GM19467 (cell line): Measurements from ENCODE around the gene CENPM.

ENCODE experiments used
- ATAC-seq: cut with Tn5 transposase; IDR thresholded peaks from one replicate; pipeline ENCODE4 v1.9.1; 2021; ENCODE audit warnings: mild to moderate bottlenecking, moderate library complexity; ENCODE audit not compliant: unreplicated experiment

CENPM gene

GRCh38 chr22:41915035-41915785 lies 31.7 kb downstream of the CENPM start, which contains the start of gene SHISA8:
SHISA8 (minus strand) TSS chr22:41915074; CDS start chr22:41914667, 407 bp downstream.
- ATAC-seq = no peak

DNA sequence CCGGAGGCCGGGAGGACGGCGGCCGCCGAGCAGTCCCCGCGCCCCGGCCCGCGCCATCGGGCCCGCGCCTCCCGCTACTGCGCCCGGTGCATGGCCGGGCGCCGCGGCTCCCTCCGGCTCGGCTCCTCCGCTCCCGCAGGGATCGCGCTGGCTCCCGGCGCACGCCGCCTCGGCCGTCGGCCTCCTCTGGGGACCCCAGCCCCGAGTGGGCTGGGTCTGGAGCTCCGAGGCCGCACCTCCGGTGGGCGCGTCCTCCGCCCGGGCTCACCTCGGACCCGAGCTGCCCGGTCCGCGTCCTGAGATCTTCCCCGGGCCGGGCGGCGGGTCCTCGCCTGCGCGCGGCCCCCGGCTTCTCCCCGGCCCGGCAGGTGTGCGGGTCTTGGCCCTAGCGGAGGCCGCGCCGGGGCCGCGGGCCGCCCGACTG lies 32.3 kb downstream of the CENPM start:
- no peak for ATAC-seq

- no peak for ATAC-seq
Measured at GRCh38 chr22:41913842-41914534, 33.0 kb downstream of the CENPM start.

DNA sequence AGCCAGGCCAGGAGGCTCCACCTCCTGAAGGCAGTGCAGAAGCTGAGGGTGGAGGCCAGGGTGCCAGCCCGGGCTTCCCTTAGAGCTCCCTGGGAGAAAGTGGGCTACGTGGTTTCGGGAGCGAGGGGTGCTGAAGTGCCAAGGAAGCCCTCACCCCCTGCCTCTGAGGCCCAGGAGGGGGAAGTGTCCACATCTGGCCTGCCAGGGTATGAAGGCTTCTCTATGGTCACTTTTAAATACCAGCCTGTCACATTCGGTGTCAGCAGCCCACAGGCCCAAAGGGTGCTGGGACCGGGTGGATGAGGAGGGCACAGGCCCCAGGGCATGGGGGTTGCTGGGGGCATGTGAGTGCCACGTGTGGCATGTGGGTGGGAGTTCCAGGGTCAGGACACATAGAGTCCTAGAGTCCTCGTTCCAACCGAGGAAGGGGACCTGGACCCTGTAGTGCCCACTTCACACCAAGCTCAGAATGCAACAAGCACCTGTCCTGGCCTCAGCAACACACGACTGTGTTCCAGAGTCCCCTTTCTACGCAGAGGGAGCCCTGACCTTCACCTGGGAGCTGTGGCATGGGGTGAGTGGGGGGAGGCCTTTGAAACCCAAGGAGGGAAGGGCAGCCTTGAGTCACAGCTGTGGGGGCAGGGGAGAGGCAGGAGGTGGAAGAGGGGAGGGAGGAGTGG lies 33.8 kb downstream of the CENPM start:
- no peak for ATAC-seq

- ATAC-seq = no peak
Measured at GRCh38 chr22:41912338-41913039, 34.5 kb downstream of the CENPM start.

GRCh38 chr22:41911001-41911611 lies 35.8 kb downstream of the CENPM start:
- ATAC-seq = no peak

DNA sequence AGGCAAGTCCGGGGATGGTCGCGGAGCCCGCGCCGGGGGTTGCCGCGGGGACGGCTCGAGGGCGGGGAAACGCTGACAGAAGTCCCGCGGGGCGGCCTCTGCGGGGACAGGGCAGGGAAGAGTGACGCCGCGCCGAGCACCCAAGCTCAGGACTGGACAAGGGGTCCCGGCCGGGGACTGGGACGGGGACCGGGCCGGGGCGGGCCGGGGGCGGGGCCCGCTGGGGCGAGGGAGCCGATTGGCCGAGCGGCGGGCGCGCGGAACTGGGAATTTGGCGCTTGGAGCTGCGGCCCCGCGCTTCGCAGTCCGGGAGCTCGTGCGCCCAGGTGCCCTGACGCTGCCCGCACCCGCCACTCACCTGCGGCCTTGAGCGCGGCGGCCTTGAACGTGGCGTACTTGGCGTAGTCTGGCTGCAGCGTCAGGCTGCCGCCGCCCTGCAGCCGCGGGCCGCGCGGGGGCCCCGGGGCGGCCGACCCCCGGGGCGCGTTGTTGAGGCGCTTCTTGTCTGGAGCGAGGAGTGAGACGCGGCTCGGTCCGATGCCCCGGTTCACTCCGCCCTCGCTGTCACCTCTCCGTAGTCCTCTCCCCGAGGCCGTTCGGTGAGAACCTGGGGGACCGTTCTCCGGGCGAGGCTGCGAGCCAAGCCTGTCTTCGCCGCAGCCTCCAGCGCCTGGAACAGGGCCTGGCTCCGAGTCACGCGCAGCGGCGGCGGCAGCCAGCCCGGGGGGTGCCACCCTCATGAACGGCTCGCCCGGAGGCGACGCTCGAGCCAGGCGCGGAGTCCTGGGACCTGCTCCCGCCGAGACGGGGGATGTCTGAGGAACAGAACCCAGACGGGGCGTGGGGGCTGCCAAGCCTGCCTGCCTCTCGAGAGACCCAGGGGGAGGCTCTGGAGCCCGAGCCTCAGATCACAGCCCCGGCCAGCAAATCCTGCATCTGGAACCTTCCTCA lies 36.6 kb downstream of the CENPM start:
- ATAC-seq = no peak

DNA sequence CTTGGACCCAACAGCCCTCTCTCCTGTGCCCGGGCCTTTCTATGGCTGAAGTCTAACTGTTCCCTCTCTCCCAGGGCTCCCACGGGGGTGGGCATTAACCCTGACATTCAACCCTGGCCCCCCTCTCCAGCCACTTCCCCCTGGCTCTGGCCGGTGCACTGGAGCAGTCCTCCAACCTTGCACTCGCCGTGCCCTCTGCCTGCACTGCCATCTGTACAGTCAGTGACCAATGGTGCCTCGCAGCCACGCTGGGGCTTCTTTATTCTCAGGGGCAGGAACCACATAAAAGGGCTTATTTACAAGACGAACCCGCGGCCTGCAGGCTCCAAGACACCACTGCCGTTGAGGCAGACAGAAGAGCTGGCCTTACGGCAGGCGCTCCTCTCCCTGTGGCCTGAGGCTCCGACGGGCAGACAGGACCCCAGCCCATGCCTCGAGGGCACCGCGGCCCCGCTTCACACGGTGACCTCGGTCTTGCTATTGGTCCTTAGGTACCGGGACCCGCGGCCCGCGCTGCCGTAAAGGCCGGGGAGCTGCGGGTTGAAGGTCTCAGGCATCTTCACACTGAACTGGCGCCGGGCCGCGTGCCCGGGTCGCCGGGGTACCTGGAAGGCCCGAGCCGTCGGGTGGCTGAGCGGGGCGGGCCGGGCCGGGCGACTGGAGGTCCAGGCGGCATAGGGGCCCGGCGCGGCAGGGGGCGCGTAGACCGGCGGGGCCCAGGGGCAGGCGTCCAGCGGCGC lies 37.5 kb downstream of the CENPM start:
- ATAC-seq = no peak

- ATAC-seq = no peak
Measured at GRCh38 chr22:41908411-41909309, 38.3 kb downstream of the CENPM start.

DNA sequence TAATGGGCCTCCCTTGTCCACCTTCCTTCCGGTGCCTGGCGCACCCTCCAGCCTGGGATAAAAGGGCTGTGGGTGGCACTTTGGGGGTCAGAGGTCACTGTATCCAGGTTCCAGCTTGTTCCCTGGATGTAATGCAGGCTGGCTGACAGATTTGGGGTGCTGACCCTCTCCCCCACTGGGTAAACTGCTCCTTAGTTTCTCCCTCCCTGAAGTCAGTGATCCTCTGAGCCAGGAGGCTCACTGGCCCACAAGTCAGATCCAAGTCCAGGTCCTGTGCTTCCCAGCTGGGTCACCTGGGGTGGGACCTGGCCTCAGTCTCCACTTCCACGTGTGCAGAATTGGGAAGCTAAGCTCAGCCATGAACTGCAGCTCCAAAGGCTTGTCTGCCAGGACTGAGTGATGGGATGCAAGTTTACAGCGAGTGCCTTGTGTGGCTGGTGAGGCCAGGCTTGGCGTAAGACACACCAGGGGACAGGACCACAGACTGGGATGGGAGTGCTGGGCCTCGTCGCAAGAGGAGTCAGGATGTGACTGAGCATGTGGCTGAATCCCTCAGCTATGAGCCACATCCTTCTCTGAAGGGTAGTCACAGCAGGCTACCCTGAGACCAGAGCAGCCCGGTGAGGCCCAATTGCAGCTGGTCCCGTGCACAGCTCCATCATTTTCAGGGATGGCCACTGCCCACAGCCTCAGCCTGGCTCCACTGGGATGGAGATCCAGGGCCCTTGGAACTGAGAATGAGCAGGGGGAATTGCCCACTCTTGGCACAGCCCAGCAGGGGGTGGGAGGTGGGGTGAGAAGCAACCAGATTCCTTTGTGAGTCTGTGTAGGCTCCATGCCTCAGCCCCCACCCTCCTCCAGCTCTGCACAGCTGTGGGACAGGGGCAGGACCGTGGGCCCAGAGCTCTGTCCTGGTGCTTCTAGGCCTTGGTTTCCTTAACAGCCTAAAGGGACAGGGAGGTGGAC lies 39.2 kb downstream of the CENPM start:
- no peak for ATAC-seq

- ATAC-seq = no peak
Measured at GRCh38 chr22:41906822-41907221, 40.1 kb downstream of the CENPM start.

DNA sequence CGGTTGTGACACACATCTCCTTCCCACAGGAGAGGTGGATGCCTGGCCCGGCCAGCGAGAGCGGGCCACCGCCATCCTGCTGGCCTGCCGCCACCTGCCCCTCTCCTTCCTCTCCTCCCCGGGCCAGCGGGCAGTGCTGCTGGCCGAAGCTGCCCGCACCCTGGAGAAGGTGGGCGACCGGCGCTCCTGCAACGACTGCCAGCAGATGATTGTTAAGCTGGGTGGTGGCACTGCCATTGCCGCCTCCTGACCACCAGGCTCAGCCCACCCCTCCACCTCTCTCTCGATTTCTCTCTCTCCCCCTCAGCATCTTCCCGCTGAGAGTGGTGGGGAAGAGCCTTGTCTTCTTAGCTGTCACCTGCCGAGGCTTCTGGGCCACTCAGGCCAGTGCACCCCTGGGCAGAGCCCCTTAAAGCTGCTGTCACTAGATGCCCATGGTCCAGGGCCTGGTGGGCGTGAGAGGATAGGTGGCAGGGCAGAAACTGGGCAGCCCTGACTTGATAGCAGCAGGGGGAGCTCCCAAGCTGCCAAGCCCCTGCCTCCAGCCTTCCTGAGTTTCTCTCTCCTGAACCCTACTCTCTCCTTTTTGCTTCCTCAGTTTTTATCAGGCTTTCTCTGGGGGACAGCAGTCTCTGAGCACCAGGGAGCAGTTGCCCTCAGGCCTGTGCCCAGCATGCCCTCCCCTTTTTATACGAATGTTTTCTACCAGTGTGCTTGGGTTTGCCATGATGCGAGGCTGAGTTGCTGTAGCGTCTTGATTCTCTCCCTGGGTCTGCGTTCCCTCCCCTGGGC lies 41.3 kb downstream of the CENPM start:
- no peak for ATAC-seq

DNA sequence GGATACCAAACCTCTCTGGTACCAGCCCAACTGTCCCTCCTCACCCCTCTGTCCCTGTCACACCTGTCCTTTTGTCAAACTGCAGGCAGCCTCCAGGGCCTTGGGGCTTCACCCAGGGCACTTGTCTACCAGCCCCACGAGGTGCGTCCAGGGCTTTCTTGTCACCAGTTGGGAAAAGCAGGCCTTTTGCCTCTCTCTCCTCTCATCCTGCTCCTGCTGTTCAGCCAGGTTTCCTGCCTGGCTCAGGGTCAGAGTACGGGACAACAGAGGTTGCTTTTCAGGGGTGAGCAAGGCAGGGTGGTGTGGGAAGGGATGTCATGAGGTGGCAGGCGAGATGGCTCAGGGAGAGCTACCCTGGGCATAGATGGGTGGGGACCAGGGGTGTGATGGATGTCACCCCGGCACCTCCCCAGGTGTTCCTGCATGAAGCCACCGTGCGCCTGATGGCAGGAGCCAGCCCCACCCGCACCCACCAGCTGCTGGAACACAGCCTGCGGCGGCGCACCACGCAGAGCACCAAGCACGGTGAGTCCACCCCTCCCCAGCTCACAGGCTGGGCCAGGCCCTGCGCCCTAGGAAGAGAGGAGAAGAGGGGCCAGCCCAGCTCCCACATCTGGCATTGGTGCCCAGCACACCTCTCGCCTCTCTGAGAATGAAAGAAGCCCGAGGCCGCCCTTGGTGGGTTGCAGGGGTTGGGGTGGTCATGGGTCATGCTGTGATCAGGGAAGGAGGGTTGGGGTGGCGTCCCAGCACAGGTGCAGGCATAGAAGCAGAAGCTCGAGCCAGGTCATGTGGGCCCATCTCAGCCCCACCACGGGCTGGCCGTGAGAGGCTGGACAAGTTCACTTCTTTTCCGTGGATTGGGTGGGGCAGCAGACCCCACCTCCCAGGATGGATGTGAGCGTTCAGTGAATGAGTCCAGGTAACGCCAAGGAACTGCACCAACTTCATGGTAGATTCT lies 42.2 kb downstream of the CENPM start:
- no peak for ATAC-seq

GRCh38 chr22:41902932-41903421 lies 44.0 kb downstream of the CENPM start:
- no peak for ATAC-seq

GRCh38 chr22:41902016-41902415 lies 44.9 kb downstream of the CENPM start:
- ATAC-seq = no peak
